ENCODE data around the gene KDM2B.

- TF ChIP-seq CTCF (optimal IDR thresholded peaks at IDR 0.05 in 1 of 3, IDR thresholded peaks at IDR 0.05 in 1 of 3, conservative IDR thresholded peaks at IDR 0.05 in 1 of 3; ENCODE audit: extremely low read depth in 1 of 3, insufficient read depth in 2 of 3, low read length in 3 of 3) (no peak), EZH2 (IDR thresholded peaks at IDR 0.05; ENCODE audit: low read length) (no peak)
Measured at GRCh38 chr12:121575051-121575450, 5.8 kb downstream of the KDM2B start.

Measured in keratinocyte (primary cell).